Loucy (cell line): Measurements from ENCODE around the gene RALGAPA1.
"Not testable (repeated sequence)": the region's sequence is repeated elsewhere in the genome, so short reads cannot be mapped to it uniquely, and the experiment has no call there.

Experiments used
- EZH2phosphoT487 ChIP-seq: fragments of 200-600 bp; IDR thresholded peaks from 2 replicates; pipeline ENCODE4 v1.6.1; 2018; ENCODE audit warnings: antibody characterized with exemption, mild to moderate bottlenecking, moderate library complexity, borderline replicate concordance
- TF ChIP-seq, protein P1 (sequence below): fragments of 200-600 bp; sonication (generic); conservative IDR thresholded peaks from 2 replicates; pipeline ENCODE4 v1.5.1; 2014; ENCODE audit warnings: mild to moderate bottlenecking, antibody characterized with exemption, low read length

DNA sequence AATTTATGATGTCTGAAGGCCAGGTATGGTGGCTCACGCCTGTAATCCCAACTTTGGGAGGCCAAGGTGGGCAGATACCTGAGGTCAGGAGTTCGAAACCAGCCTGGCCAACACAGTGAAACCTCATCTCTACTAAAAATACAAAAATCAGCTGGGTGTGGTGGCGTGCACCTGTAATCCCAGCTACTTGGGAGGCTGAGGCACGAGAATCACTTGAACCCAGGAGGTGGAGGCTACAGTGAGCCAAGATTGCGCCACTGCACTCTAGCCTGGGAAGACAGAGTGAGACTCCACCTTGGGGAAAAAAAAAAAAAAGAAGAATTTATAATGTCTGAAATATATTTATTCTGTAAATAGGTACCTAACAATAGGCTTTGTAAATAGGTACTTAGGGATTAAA lies 33.0 kb downstream of the RALGAPA1 start:
- TF ChIP-seq, protein P1, sequence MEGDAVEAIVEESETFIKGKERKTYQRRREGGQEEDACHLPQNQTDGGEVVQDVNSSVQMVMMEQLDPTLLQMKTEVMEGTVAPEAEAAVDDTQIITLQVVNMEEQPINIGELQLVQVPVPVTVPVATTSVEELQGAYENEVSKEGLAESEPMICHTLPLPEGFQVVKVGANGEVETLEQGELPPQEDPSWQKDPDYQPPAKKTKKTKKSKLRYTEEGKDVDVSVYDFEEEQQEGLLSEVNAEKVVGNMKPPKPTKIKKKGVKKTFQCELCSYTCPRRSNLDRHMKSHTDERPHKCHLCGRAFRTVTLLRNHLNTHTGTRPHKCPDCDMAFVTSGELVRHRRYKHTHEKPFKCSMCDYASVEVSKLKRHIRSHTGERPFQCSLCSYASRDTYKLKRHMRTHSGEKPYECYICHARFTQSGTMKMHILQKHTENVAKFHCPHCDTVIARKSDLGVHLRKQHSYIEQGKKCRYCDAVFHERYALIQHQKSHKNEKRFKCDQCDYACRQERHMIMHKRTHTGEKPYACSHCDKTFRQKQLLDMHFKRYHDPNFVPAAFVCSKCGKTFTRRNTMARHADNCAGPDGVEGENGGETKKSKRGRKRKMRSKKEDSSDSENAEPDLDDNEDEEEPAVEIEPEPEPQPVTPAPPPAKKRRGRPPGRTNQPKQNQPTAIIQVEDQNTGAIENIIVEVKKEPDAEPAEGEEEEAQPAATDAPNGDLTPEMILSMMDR, result not testable (repeated sequence)
- not testable (repeated sequence) for TF ChIP-seq EZH2phosphoT487
